AG08395 (cell line): ENCODE data around the gene GORASP2.

Source experiments
- DNase-seq: peaks from one replicate; pipeline ENCODE4 v3.0.0; 2012; ENCODE audit warnings: mixed read lengths, low spot score

The GORASP2 gene

DNA sequence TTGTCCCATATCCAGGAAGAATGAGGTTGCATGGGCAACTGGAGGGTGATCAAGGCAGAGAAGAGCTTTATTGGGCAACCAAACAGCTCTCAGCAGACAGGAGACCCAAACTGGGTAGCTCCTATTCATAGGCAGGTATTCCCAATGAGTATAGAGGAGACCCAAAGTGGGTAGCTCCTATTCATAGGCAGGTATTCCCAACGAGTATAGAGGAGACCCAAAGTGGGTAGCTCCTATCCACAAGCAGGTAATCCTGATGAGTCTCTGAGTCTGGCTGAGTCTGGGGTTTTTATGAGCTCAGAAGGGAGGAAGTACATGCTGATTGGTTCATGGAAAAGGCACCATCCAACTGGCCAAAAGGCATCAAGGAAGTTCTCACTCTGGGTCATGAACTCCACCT lies 5.3 kb upstream of the GORASP2 start:
- DNase-seq, result no peak

DNA sequence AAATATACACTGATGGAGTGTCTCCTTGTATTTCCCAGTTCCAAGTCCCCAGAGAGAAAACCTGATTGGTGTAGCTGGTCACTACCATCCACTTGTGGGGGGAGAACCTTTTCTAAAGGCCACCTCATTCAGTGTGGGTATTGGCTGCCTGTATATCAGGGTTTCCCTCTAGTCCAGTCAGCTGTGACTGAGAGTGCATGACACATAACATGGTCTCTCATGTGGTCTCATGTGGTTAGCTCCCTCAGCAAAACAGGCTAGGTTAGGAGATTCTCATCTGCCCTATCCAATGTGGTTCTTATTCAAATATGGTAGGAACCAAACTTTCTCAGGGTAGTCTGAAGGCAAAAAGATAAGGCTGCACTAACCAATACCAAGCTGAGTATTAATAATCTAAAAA lies 4.1 kb upstream of the GORASP2 start:
- no peak for DNase-seq

DNA sequence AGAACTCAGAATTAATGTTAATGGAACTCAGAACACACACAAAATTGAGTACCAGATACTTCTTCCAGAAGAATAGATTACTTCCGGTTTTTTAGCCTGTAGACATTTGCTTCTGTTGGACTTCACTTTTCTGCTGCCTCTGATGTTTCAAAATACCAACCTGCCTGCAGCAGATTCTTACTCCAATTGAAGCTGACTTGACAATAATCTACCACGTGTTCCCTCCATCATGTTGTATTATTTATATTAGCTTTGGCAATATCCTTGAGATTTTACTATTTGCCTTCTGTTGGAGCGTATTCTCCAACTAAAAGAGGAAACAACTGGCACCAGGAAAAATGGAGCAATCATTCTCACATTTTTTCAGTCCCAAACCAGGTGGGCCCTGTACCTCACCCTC lies 3.1 kb upstream of the GORASP2 start:
- no peak for DNase-seq

DNA sequence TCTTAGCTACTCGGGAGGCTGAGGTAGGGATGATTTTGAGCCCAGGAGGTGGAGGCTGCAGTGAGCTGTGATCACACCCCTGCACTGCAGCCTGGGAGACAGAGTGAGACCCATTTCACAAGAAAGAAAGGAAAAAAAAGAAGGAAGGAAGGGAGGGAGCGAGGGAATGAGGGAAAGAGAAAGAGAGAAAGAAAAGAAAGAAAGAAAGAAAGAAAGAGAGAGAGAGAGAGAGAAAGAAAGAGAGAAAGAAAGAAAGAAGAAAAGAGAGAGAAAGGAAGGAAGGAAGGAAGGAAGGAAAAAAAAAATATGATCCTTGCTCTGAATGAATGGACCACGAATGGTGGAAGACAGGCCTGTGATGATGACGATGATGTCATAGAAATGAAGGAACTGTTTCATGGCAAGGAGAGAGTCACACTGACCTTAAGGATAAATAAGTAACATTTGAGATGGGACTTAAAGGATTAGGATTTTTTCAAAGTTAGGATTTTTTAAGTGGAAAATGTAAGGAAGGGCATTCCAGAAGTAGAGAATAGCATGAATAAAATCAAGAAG lies 2.2 kb upstream of the GORASP2 start:
- DNase-seq, result no peak

DNA sequence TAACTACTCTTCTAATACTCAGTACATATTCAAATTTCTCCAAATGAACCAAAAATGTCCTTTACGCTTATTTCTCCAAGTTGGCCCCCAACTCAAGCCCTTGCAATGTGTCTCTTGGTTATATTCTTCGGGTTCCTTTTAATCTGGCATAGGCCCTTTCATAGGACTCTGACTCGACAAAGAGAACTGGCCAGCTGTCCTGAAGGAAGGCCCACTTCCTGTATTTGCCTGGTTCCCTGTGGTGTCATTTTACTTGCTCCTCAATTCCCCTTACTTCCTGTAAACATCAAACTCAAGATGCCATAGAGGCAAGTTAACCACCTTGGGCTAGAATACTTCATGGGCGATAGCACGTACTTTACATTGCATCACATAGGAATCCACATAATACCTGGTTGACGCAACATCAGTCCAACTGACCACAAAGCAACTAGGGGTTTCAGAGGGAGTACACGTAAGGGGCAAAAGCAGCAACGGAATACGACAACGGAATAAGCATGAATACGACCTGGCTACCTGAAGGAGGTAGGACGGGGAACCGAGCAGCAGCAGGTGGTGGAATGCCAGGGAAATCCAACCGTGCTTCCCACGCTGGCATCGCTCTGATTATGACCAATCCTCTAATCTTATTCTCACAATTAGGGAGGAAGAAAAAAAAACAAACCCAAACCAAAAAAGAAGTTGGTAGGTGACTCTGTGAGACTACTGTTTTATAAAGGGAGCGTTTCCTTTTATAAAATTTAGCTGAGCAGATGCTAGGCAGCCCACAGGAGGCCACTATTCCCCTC lies 823 bp upstream of the GORASP2 start:
- DNase-seq, result no peak

DNA sequence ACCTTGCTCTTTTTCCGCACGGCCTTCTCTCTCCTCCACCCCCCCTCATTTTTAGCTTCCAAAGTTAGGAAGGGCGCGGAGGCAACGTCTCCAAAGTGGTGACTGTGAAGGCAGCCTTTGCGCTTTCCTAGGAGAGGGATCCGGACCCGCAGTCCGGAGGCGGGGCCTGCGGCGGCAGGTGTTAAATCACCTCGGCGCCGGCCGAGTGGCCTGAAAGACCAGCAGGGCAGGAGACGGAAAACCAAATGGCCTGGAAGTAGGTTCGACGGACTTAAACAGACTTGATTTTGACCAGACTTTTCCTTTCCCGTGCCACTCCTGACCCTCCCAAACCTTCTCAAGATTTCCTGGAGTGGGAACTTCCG lies 615 bp downstream of the GORASP2 start:
- DNase-seq, result peak; percentile 44

DNA sequence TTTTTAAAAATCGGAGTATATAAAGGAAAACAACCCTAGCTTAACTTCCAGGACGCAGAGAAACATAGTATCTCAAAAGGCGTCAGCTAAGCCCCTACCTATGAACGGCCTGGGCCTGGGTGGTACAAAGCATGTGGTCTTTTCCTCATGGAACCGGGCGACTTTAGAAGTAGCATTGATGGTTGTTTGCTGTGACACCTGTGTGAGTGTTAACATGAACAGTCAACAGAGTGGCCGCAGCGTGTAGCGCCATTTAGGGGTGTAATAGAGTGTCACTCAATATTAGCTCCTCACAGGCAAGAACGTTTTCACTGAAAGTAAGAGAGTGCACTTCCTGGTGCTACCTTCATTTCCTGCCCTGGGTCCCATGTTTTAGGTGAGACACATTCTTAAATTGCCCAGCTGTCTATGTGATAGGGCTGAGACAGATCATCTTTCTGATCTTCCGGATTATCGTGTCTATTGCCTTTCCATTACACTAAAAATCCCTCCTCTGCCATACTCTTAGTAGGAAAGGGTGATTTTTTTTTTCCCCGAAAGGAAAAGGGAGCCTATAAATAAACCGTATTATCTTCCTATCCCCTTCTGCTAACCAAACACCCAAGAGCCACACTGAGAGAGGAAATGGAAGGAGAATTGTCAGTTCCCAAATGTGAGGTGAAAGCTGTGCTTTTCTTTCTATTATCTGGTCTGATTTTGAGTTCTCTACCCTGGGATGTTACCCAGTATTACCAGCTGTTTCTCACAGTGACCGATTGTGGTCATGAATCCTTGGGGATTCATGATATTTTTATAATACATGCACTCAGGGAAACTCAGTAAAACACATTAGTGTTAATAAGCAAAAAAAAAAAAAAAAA lies 1.3 kb downstream of the GORASP2 start:
- DNase-seq, result peak; percentile 31

DNA sequence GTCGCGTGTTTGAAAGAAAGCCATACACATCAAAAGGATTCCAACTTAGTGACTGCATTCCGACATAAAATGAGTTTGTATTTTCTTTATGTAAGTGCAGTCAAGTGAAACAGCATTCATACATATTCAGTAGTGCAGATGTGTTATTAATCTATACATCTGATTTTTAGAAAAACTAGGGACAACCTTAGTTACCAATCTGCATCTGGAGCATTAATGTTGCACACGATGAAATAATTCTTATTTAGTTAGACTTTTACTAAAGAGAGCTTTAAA lies 1.9 kb downstream of the GORASP2 start:
- DNase-seq, result no peak

DNA sequence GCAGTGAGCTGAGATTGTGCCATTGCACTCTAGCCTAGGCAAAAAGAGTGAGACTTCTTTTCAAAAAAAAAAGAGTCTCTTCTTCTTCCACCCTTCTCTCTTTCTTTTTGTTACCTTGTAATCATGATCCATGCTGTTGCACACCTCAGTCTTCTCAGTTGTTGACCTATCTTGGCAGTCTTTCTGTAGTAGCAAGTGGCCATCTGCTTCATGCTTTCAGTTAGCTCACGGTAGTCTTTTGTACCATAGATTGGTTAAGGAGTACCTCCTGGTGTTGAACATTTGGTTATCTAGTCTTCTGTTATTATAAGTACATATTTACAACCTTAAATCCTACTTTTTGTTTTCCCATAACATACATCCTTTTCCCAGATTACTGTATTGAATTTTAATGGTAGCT lies 3.1 kb downstream of the GORASP2 start:
- no peak for DNase-seq

DNA sequence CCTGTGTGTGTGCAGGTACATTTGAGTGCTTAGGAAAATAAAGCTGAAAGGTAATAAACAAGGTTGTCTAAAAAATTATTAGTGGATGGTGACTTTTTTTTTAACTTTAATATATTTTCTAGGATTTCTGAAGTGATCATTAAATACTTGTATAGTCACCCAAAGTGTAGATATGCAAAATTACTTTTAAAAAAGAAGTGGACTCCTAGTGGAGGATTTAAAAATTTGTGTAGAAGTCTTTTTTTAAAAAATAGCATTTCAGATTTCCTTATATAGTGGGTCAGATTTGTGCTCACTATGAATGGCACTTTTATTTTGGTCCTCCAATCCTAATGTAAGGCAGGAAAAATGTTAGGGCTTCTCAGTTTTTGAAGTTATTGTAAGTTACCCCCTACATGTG lies 3.9 kb downstream of the GORASP2 start:
- no peak for DNase-seq

DNA sequence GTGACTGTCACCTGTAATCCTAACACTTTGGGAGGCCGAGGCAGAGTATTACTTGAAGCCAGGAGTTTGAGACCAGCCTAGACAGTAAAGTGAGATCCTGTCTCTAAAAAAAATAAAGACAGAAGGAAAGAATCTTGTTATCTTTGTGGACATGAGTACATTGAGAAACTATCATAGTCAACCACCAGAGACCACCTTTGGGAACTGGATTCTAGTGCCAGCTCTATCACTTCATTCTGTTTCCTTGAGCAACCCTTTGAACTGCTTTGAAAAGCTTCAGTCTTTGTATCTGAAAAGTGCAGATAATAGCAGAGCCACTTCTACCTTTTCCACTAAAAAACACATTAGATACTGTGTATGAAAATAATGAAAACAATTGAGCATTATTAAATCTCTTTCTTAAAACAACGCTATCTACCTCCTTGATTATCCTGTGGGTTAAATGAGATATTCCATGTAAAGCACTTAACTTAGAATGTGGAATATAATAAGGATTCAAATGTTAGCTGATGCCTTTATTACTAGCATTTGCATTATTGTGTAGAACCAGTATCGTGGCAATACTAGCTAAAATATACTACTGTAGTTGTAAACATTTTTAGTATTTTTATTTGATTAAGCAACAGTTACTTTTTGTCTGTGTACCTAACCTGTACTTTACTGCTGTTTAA lies 8.8 kb downstream of the GORASP2 start:
- no peak for DNase-seq

DNA sequence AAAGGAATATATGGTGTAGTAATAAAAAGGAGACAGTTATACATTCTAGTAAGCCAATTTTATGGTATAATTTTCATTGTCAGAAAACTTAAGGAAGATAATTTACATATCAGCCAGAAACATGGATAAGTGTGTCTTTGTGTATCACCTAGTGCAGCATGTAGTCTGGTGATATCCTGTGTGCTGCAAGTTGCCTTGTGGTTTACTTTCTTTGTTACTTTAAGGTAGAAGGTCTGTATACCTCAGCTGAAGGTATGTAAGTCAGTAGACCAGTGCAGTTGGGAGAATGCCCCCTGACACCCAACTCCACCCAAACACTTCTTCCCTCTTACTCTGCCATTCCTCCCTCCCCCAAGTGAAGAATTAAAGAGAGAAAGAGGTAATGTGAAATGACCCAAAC lies 11.0 kb downstream of the GORASP2 start:
- no peak for DNase-seq

DNA sequence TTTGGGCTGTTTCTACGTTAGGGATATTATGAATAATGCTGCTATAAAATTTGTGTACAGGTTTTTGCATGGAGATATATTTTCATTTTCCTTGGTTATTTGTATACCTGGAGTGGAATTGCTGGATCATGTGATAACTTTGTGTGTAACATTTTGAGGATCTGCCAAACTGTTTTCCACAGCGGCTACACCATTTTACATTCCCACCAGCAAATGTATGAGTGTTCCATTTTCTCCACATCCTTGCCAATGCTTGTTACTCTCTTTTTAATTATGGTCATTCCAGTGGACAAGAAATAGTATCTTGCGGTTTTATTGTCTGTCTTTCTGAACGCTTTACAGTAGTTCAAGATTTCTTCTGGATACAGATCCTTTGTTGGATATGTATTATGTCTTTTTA lies 13.6 kb downstream of the GORASP2 start:
- DNase-seq, result no peak

DNA sequence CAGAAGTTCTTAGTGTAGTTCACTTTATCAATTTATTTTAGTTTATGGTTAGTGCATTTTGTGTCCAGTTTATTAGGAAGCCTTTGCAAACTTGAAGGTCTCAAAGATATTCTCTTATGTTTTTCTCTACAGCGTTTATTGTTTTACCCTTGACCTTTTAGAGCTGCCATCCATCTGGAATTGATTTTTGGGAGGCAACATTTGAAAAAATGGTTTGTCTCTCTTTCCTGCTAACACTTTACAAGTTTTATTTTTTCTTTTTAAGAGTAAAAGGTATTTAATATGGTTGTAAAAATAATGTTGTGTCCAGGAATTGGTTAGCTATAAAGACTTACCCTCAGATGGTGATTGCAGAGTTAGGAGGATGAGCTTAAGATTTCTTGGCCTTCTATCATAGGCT lies 14.0 kb downstream of the GORASP2 start:
- no peak for DNase-seq

DNA sequence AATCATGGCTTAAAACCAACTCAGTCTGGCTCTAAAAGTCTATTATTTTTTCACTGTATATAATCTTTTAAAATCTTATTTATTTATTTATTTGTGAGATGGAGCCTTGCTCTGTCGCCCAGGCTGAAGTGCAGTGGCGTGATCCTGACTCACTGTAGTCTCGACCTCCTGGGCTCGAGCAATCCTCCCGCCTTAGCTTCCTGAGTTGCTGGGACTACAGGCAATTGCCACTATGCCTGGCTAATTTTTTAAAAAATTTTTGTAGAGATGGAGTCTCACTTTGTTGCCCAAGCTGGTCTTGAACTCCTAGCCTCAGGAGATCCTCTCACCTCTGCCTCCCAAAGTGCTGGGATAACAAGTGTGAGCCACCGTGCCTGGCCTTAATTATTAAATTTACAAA lies 14.5 kb downstream of the GORASP2 start:
- DNase-seq, result no peak

DNA sequence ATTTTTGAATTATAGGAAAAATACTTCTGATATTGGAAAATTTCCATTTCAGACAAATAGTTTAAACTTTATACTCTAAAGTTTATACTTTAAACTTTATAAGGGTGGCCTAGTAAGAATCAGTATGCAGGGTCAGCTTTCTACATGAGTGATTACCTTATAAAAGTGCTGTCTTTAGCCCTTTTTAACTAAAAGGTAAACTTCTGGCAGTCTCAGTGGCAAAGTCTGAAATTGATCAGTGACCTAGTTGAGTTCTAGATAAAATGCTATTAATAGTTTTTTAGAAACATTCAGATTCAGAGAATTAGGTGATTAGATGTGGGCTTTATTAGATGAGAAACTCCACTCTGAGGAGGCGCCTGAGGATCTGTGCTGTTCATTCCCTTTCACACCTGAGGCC lies 15.5 kb downstream of the GORASP2 start:
- DNase-seq, result no peak

DNA sequence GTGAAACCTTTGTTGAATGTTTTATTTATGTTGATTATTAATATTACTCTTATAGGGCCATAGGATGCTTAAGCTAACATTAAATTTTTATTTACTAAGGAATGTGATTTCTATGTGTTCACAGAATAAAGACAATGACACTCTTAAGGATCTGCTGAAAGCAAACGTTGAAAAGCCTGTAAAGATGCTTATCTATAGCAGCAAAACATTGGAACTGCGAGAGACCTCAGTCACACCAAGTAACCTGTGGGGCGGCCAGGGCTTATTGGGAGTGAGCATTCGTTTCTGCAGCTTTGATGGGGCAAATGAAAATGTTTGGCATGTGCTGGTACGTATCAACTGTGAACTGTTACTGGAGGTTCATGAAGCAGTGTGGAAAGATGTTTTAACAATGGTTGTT lies 20.4 kb downstream of the GORASP2 start:
- DNase-seq, result no peak

DNA sequence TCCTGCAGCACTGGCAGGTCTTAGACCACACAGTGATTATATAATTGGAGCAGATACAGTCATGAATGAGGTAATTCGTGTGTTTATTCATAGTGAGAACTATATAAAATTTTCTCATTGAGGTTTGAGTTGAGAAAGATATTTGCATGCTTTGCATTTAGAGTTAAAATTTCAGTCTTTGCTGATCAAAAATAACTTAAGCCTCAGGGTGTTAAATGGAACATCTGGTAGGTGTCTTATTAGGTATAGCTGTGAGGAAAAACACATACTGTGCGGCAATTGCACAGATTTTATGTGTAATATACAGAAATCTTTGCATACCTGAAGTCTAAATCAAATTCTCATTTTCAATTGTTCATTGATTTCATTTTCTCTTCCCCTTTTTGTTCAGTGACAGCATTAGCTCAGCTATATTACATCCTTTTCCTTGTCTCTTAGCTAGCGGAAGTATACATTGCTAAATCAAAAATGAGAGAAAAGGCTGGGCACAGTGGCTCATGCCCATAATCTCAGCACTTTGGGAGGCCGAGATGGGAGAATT lies 21.2 kb downstream of the GORASP2 start:
- no peak for DNase-seq

DNA sequence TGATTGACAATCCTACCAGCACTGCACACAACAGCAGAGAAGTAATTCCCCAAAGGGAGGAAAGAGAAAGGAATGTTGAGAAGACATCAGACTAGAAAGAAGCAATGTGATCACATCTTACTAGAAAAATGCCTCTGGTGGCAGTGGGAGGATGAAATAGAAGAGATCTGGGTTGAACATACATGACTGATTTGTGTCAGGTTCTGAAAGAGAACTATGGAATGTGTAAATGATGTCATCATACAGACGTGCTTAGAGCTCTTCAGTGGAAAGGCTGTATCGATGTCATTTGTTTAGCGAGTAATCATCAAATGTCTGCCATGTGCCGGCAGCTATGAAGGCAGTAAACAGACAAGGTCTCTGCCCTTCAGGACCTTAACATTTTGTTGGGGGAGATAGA lies 24.9 kb downstream of the GORASP2 start:
- DNase-seq, result no peak

DNA sequence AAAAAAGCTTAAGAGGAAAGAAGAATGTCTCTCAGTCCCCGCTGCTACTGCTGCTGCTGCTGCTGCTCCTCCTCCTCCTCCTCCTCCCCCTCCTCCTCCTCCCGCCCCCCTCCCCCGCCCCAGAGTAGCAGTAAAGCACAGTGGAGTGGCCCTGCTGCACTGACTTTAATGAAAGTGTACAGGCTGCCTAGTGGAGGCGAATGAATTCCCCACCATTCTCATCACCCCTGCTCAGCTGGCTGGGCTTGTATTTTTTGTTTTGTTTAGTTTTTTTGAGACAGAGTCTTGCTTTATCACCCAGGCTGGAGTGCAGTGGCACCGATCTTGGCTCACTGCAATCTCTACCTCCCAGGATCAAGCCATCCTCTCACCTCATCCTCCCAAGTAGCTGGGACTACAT lies 34.3 kb downstream of the GORASP2 start:
- DNase-seq, result no peak

DNA sequence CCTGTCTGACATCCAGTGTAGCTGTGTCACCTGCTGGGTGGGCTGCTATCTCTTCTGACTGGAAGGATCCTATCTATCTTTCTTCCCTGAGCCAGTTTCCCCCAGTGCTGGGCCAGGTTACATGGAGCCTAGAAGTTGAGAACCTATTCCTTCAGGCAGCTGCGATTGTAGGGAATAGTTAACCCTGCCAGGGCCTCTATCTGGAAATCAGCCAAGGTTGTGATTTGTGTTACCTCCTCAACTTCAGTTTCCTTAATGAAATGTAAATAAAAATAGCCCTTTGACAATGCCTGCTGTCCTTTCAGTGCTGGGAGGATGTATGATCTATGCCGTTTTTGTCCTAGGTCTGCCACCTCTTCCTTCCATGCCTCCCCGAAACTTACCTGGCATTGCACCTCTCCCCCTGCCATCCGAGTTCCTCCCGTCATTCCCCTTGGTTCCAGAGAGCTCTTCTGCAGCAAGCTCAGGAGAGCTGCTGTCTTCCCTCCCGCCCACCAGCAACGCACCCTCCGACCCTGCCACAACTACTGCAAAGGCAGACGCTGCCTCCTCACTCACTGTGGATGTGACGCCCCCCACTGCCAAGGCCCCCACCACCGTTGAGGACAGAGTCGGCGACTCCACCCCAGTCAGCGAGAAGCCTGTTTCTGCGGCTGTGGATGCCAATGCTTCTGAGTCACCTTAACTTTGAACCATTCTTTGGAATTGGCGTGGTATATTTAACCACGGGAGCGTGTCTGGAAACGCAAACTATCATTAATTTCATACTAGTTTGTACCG lies 36.6 kb downstream of the GORASP2 start:
- no peak for DNase-seq
